K562 (cell line): ENCODE measurements around the gene KCNA4. TPM values are rescaled to one million over a fixed set of nuclear protein-coding genes. Genes with fewer than 3 reads are reported as not detected.

Source experiments
- ATAC-seq: fragments of 200-7000 bp; cut with Tn5 transposase; 3 replicates; pipeline ENCODE4 v1.9.1; 2020; ENCODE audit warnings: moderate library complexity
- BruUV-seq: library from RNA; stranded (reverse); fragments of 400-500 nt; replicated peaks from 2 replicates; lab custom pipeline; 2021; lab: Mats Ljungman, UMichigan
- CTCF ChIA-PET: fragments of 300-600 bp; formaldehyde crosslinking; extraction: SDS; loops from one replicate; lab custom pipeline; 2021; ENCODE audit warnings: low intra/inter-chr PET ratio; lab: Yijun Ruan, JAX
- POLR2A ChIA-PET: fragments of 300-600, 350-650 bp; sonication (Branson Sonifier 250); formaldehyde crosslinking; extraction: SDS; loops from one replicate; lab custom pipeline; 2021; ENCODE audit warnings: antibody characterized with exemption, inconsistent platforms; lab: Yijun Ruan, JAX
- DNase-seq, 4 experiments: peaks; one replicate each; pipeline versions ENCODE4 v3.0.0 to v3.0.0-alpha.2; 2011 to 2018; ENCODE audit warnings: low spot score in 3 of 4, mixed read lengths in 3 of 4; ENCODE audit errors: extremely low read depth in 1 of 4
- FAIRE-seq: peaks from 2 replicates; lab custom pipeline; 2011; peaks lifted over from hg19 to GRCh38; lab: Jason Lieb, UNC
- H2AFZ ChIP-seq: 2 replicates; pipeline ENCODE4 v1.6.0; 2011; ENCODE audit warnings: low read depth, low read length, control low read depth, inconsistent platforms
- H3K27ac ChIP-seq: fragments of 200-600 bp; 3 replicates; pipeline ENCODE4 v1.8.0; 2011; ENCODE audit warnings: low read depth, mild to moderate bottlenecking, control low read depth, inconsistent platforms, low read length, moderate library complexity, mixed read lengths; ENCODE audit errors: extremely low read depth
- H3K27me3 ChIP-seq, 2 experiments: fragments of 300-600 bp in 1 of 2; 2 replicates in 1 of 2; 3 replicates in 1 of 2; pipeline versions ENCODE4 v1.6.0 to v1.8.0; 2011; ENCODE audit warnings: inconsistent platforms in 2 of 2, low read length in 2 of 2, mild to moderate bottlenecking in 1 of 2, mixed read lengths in 1 of 2, moderate library complexity in 1 of 2; ENCODE audit not compliant: control insufficient read depth in 2 of 2, insufficient read depth in 2 of 2
- H3K36me3 ChIP-seq: fragments of 300-600 bp; 3 replicates; pipeline ENCODE4 v1.8.0; 2011; ENCODE audit warnings: mild to moderate bottlenecking, low read length, inconsistent platforms; ENCODE audit not compliant: control insufficient read depth, insufficient read depth
- H3K4me1 ChIP-seq, 2 experiments: fragments of 200-600 bp in 1 of 2; replicated peaks in 1 of 2; 2 replicates in 1 of 2; 3 replicates in 1 of 2; pipeline versions ENCODE4 v1.5.1 to v1.8.0; 2011; ENCODE audit warnings: inconsistent platforms in 2 of 2, low read length in 2 of 2, mild to moderate bottlenecking in 1 of 2, mixed read lengths in 1 of 2, moderate library complexity in 1 of 2; ENCODE audit not compliant: control insufficient read depth in 2 of 2, insufficient read depth in 2 of 2
- H3K4me2 ChIP-seq: 2 replicates; pipeline ENCODE4 v1.6.1; 2011; ENCODE audit warnings: low read length, control low read depth, inconsistent platforms, mixed read lengths; ENCODE audit not compliant: insufficient read depth
- H3K4me3 ChIP-seq: fragments of 200-600 bp; sonication (generic), shearing (Covaris generic); 2 replicates; pipeline ENCODE4 v1.5.1; 2016; ENCODE audit warnings: control low read depth, inconsistent platforms
- H3K79me2 ChIP-seq: fragments of 200-600 bp; 3 replicates; pipeline ENCODE4 v1.8.0; 2011; ENCODE audit warnings: low read length, inconsistent platforms; ENCODE audit not compliant: control insufficient read depth, insufficient read depth
- H3K9ac ChIP-seq, 2 experiments: 2 replicates each; pipeline versions ENCODE4 v1.6.0 to v1.6.1; 2011; ENCODE audit warnings: low read depth in 2 of 2, low read length in 2 of 2, control low read depth in 1 of 2, inconsistent platforms in 1 of 2, mild to moderate bottlenecking in 1 of 2, mixed read lengths in 1 of 2; ENCODE audit not compliant: insufficient read depth in 1 of 2
- H3K9me1 ChIP-seq: one replicate; pipeline ENCODE4 v1.6.0; 2011; ENCODE audit warnings: inconsistent platforms, mild to moderate bottlenecking, low read length, moderate library complexity; ENCODE audit not compliant: control insufficient read depth, insufficient read depth
- H3K9me3 ChIP-seq: replicated peaks from 2 replicates; pipeline ENCODE4 v1.5.1; 2011; ENCODE audit warnings: low read depth, low read length, inconsistent platforms; ENCODE audit not compliant: control insufficient read depth, insufficient read depth
- H4K20me1 ChIP-seq: replicated peaks from 2 replicates; pipeline ENCODE4 v1.6.1; 2011; ENCODE audit warnings: low read length, inconsistent platforms, mixed read lengths; ENCODE audit not compliant: control insufficient read depth, insufficient read depth
- DPF2 ChIP-seq: fragments of 450-650 bp; IDR thresholded peaks from 2 replicates; pipeline ENCODE4 v1.6.1; 2016
- FOS ChIP-seq: IDR thresholded peaks from 3 replicates; pipeline ENCODE4 v1.6.1; 2011; ENCODE audit not compliant: insufficient read length; ENCODE audit errors: extremely low read depth
- HMBOX1 ChIP-seq: sonication (generic); IDR thresholded peaks from 2 replicates; pipeline ENCODE4 v1.6.1; 2016
- PRPF4 ChIP-seq: fragments of 200-400 bp; formaldehyde crosslinking; IDR thresholded peaks from one replicate; pipeline ENCODE4 v1.6.1; 2017; ENCODE audit warnings: low read length, low read depth, mild to moderate bottlenecking; ENCODE audit not compliant: insufficient read depth, poor library complexity, severe bottlenecking
- TAF9B ChIP-seq: fragments of 450-650 bp; IDR thresholded peaks from 2 replicates; pipeline ENCODE4 v1.6.1; 2018; ENCODE audit warnings: mild to moderate bottlenecking; ENCODE audit not compliant: partially characterized antibody
- ZNF146 ChIP-seq: IDR thresholded peaks from one replicate; pipeline ENCODE4 v1.6.1; 2018; ENCODE audit warnings: missing compliant biosample characterization; ENCODE audit not compliant: unreplicated experiment
- ZNF239 ChIP-seq: fragments of 250-450 bp; sonication (Bioruptor Pico); IDR thresholded peaks from 2 replicates; pipeline ENCODE4 v1.4.0; 2020; ENCODE audit warnings: mild to moderate bottlenecking
- ZNF316 ChIP-seq: fragments of 450-650 bp; IDR thresholded peaks from 2 replicates; pipeline ENCODE4 v1.6.1; 2016
- WGBS: fragments of 100-300 bp; shearing (Covaris generic); methylation state at CpG from one replicate; pipeline ENCODE4 v1.1.6; 2016; ENCODE audit warnings: low coverage, mixed read lengths; ENCODE audit not compliant: insufficient coverage; ENCODE audit errors: missing lambda C conversion rate; 5-methylcytosine and 5-hydroxymethylcytosine counted together
- in situ Hi-C: fragments of 300-500 bp; cut with MboI; formaldehyde crosslinking; loops from 4 replicates; pipeline ENCODE4 v1.15.0; 2018; ENCODE audit warnings: inconsistent platforms, mixed read lengths
- intact Hi-C: fragments of 100-400 bp; cut with micrococcal nuclease; formaldehyde crosslinking; loops from 2 replicates; pipeline ENCODE4 v1.14.2; 2022
- polyA plus RNA-seq, 8 experiments: library from polyadenylated mRNA; depleted of rRNA in 4 of 8; stranded (reverse) in 5 of 8; unstranded in 3 of 8; fragments of >200 nt; fragmentation: Nextera tagmentation in 2 of 8; fragmentation: Illumina TruSeq in 1 of 8; extraction: Ambion mirVana in 2 of 8; extraction: Trizol in 1 of 8; gene quantifications; 2 replicates each; pipeline versions ENCODE4 v1.2.1 to v1.2.3, GENCODE V29; 2011 to 2014; ENCODE audit warnings: inconsistent platforms in 1 of 8, missing spikeins in 1 of 8
- total RNA-seq, 7 experiments: library from RNA; depleted of rRNA in 6 of 7; stranded (reverse); fragments of >200 nt in 6 of 7; fragmentation: Illumina TruSeq in 2 of 7; extraction: Trizol in 2 of 7; gene quantifications; 2 replicates each; pipeline versions ENCODE4 v1.2.1 to v1.2.3, GENCODE V29; 2011 to 2021; ENCODE audit warnings: low replicate concordance in 1 of 7

Gene KCNA4
- total and polyA plus RNA-seq, 9 of the 15 experiments (the other 6 are each of a cell fraction or from before 2014, with no cell fraction given) = not detected

DNA sequence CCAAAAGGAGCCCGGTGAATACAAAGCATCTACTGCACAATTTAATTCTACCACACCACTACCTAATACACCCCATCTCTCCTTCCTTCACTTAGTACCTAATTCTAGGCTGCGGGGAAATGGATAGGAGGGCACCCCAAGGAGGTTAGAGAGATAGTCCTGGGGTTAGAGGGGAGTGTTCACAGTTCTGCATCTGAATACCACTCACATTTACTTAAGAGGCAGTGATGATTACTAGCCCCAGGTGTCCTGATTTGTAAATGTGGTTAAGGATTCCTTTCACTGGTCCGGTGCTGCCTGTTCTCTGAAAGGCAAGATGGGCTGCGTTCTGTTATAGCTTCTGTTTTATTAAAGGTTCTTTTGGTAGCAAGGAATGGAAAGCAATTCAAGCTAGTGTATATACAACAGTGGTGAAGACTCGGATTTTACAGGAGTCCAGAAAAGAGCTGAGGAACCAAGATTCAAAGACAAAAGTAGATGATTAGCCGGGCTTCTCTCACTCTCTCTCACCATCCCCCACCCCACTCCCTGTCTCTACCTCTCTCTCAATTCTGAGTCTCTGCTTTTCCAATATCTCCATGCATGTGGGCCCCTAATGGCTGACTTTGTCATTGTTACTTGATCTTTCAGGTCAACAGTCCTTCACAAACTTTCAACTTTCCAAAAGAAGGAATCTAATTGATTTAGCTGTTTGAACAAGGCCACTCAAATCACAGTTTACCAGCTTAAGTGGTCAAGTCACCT lies 8.7 kb upstream of the KCNA4 start:
- H3K27ac ChIP-seq = no peak overlapping the region
- TF ChIP-seq ZNF316 (no peak), ZNF239 (CRISPR knock-in tag) (no peak), PRPF4 (no peak), TAF9B (no peak), HMBOX1 (no peak), DPF2 (no peak), ZNF146 (CRISPR knock-in tag) (no peak), FOS (no peak)
- ChIA-PET CTCF (no interaction called here), POLR2A (no interaction called here)
- no peaks in the 10 kb centered on the region for H3K4me1 ChIP-seq
- no peak overlapping the region for H3K9ac ChIP-seq
- H3K4me3 ChIP-seq = no peak overlapping the region
- FAIRE-seq (no peak), ATAC-seq (no peak), DNase-seq (no peak)
- no peaks in the 10 kb centered on the region for H3K36me3 ChIP-seq
- no peaks in the 10 kb centered on the region for H3K9me1 ChIP-seq
- BruUV-seq = no TSS peak
- H3K27me3 ChIP-seq = no peaks in the 10 kb centered on the region
- intact Hi-C loops = no loop called here
- 4% methylated on average over 6 of the region's 6 CpGs for WGBS
- H2AFZ ChIP-seq = no peak overlapping the region
- H3K9me3 ChIP-seq = no peaks in the 10 kb centered on the region
- in situ Hi-C loops = no loop called here
- no peak overlapping the region for H3K4me2 ChIP-seq
- no peaks in the 10 kb centered on the region for H4K20me1 ChIP-seq
- H3K79me2 ChIP-seq = no peaks in the 10 kb centered on the region
